B cell (primary cell): ENCODE data around the gene UGGT1.

Experiments
- EZH2 ChIP-seq: IDR thresholded peaks from 2 replicates; pipeline ENCODE4 v1.6.1; 2012; ENCODE audit warnings: borderline replicate concordance, low read depth, mild to moderate bottlenecking, moderate library complexity, low read length; ENCODE audit not compliant: insufficient read depth, poor library complexity, severe bottlenecking
- TF ChIP-seq, protein P1 (sequence below): fragments of 200-600 bp; IDR thresholded peaks from one replicate; pipeline ENCODE4 v1.8.0; 2022; ENCODE audit warnings: antibody characterized with exemption, mild to moderate bottlenecking

GRCh38 chr2:128214866-128215460, 124.0 kb downstream of the UGGT1 start:
- TF ChIP-seq, protein P1, sequence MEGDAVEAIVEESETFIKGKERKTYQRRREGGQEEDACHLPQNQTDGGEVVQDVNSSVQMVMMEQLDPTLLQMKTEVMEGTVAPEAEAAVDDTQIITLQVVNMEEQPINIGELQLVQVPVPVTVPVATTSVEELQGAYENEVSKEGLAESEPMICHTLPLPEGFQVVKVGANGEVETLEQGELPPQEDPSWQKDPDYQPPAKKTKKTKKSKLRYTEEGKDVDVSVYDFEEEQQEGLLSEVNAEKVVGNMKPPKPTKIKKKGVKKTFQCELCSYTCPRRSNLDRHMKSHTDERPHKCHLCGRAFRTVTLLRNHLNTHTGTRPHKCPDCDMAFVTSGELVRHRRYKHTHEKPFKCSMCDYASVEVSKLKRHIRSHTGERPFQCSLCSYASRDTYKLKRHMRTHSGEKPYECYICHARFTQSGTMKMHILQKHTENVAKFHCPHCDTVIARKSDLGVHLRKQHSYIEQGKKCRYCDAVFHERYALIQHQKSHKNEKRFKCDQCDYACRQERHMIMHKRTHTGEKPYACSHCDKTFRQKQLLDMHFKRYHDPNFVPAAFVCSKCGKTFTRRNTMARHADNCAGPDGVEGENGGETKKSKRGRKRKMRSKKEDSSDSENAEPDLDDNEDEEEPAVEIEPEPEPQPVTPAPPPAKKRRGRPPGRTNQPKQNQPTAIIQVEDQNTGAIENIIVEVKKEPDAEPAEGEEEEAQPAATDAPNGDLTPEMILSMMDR, result no peak
- no peak for TF ChIP-seq EZH2
